HuH-7 (cell line): Measurements from ENCODE around the gene AOC2.

Experiments used
- DNase-seq: peaks from one replicate; pipeline ENCODE4 v3.0.0; 2011; ENCODE audit warnings: low spot score

The AOC2 gene, protein sequence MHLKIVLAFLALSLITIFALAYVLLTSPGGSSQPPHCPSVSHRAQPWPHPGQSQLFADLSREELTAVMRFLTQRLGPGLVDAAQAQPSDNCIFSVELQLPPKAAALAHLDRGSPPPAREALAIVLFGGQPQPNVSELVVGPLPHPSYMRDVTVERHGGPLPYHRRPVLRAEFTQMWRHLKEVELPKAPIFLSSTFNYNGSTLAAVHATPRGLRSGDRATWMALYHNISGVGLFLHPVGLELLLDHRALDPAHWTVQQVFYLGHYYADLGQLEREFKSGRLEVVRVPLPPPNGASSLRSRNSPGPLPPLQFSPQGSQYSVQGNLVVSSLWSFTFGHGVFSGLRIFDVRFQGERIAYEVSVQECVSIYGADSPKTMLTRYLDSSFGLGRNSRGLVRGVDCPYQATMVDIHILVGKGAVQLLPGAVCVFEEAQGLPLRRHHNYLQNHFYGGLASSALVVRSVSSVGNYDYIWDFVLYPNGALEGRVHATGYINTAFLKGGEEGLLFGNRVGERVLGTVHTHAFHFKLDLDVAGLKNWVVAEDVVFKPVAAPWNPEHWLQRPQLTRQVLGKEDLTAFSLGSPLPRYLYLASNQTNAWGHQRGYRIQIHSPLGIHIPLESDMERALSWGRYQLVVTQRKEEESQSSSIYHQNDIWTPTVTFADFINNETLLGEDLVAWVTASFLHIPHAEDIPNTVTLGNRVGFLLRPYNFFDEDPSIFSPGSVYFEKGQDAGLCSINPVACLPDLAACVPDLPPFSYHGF

DNA sequence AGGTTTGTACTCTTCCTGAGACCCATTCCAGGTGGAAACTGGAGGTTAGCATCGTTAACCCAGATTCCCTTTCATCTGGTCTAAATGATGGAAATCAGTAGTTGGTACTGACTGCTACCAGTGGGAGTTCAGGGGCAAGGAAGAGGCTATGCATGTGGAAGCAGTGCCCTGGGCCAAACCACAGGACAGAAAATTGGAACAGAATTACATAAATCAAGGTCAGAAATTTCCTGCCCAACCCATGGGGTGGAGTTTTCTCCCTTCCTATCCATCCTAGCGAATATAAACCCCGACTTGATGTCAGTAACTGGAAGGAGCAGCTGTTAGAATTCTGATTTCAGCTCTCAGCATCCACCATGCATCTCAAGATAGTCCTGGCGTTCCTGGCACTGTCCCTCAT is at the start of gene AOC2:
AOC2 (plus strand) TSS at position 310 of the 400 bp plus-strand sequence; CDS start at position 357, 47 bp downstream.
- no peak for DNase-seq

DNA sequence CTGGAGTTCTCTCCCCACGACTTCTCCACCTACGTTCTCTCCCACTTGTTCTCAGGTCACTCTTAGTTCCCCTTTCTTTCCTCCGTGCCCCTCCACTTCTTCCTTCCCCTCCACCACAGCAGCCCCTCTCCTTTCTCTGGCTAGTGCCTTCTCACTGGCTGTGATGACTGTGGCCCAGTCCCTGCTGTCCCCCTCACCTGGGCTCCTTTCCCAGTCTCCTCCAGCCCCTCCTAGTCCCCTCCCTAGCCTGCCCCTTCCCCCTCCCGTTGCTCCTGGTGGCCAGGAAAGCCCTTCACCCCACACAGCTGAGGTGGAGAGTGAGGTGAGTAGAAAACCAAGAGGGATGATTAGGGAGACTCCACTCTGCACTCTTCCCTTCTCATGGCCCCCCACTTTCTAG is 49.3 kb upstream of the AOC2 start:
- no peak for DNase-seq

DNA sequence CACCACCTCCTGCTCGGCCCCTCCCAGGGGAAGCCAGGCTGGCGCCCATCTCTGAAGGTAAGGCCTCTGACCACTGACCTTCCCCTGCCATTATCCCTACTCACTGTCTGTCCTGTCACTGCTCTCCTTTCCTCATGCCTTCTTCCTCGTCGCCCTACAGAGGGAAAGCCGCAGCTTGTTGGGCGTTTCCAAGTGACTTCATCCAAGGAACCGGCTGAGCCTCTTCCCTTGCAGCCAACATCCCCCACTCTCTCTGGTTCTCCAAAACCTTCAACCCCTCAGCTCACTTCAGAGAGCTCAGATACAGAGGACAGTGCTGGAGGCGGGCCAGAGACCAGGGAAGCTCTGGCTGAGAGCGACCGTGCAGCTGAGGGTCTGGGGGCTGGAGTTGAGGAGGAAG is 48.9 kb upstream of the AOC2 start:
- DNase-seq: no peak

DNA sequence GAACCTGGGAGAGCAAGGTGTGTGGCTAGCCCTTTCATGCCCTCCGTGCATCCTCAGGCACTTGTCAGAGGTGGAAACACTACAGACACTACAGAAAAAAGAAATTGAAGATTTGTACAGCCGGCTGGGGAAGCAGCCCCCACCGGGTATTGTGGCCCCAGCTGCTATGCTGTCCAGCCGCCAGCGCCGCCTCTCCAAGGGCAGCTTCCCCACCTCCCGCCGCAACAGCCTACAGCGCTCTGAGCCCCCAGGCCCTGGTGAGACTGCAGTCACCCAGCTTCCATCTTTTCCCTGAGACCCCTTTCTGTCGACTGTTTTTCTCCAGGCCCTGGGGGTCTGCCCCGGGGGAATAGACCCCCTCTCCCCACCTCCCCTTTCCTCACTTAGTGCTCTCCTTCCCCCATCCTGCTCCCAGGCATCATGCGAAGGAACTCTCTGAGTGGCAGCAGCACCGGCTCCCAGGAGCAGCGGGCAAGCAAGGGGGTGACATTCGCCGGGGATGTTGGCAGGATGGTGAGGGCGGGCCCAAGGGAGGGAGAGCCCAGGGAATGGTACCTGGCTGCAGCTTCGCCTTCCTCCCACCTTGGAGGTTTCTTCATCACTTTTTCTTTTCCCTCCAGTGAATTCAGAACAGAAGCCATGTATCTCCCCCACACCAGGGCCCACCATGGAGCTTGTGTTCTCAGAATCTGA is 48.2 kb upstream of the AOC2 start:
- DNase-seq: no peak

DNA sequence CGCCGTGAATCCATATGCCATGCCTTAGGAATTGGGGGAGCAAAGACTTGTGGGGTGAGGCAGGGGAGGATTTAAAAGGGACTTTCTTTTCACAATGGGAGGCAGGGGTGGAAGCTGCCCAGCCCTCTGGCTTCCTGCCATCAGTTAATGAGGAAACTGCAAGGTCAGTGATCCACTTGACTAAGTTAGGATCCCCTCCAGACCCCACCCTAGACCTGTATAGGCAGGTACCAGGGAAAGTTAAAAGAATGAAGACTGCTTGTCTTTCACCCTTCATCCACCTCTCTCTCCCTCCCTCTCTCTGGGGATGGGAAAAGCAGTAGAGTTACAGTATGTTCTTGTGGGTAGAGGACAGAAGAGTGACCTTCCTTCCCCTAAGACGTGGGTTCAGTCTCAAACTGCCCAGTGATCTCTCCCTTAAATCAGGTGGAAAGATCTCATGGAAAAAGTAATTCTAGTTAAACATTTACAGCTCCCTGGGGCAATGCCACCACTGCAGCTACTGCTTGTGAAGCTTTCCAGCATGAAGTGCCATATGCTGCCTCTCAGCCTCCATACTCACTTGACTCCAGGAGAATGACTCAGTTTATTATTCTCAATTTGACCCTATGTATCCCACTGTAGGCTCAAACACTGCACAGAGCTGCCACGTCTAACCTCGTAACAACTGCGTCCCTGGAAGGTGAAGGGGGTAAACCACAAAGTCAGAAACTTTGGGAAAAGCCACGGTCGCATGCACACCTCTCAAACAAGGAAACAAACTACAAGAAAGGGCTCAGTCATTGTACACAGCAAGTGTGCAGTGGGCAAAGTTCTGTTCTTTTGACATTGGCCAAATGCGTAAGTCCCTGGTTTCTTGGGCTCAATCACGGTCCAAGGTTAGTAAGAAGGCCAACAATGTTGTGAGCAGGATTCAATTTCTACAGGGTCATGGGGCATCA is 47.0 kb upstream of the AOC2 start:
- peak; percentile 48 for DNase-seq

DNA sequence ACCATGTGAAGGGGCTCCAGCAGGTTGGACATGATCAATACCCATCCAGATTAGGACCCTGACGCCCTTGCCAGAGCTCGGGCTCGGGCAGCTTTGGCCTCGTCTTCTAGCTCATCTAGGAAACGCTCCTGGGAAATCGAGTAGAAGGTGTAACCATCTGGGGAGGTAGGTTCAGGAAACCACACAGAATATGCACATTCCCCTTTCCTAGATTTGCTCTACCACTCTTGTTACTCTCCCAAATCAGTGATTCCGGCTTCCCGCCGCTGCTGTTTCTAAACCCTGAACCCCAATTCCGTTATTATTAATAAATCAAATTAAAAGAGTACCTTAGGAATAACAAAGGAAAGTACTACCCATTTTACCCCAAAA is 46.4 kb upstream of the AOC2 start:
- DNase-seq: no peak

DNA sequence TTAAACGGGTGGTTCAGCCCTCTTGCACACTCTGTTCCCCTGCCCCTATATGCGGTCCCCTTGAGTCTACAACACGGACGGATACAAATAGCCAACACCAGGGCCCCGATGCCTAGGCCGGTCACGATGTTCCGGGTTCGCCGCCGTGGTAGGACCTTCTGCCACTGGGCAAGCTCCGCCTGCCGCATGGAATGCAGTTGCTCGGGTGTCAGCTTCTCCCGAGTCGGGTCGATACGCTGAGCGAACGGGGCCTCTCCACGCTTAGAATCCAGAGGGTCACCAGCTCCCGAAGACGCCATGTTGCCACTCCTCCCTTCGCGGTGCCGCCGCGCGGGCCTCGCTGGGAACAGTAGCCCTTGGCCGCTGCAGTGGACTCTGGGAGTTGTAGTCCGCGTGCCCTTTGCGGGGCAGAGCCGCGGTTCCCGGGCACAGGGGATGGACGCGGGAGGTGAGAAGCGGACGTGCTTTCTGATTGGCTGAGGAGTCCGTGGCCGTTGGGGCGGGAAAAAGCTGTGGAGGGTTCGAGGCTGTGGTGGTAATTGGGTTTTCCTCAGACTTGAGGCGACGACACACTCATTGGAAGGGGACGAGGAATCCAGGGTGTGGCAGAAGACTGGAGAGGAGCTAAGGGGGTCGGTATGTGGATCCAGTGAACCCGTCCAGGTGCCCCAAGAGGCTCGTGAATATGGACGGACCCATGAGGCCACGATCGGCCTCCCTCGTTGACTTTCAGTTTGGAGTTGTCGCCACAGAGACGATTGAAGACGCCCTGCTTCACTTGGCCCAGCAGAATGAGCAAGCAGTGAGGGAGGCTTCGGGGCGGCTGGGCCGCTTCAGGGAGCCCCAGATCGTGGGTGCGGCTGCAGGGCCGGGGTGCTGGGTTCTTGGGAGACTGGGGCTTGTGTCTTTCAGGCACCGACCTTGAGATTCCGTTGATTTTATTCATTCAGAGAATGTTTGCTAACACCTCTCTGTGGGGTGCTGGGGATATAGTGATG is 45.7 kb upstream of the AOC2 start, which contains the start of the genes CNTD1 and COA3:
CNTD1 (plus strand) TSS at position 479 of the 998 bp plus-strand sequence; CDS start at position 686, 207 bp downstream.
COA3 (minus strand) TSS at position 322 of the 998 bp plus-strand sequence; CDS start at position 299, 23 bp downstream.
- peak; percentile 95 for DNase-seq

DNA sequence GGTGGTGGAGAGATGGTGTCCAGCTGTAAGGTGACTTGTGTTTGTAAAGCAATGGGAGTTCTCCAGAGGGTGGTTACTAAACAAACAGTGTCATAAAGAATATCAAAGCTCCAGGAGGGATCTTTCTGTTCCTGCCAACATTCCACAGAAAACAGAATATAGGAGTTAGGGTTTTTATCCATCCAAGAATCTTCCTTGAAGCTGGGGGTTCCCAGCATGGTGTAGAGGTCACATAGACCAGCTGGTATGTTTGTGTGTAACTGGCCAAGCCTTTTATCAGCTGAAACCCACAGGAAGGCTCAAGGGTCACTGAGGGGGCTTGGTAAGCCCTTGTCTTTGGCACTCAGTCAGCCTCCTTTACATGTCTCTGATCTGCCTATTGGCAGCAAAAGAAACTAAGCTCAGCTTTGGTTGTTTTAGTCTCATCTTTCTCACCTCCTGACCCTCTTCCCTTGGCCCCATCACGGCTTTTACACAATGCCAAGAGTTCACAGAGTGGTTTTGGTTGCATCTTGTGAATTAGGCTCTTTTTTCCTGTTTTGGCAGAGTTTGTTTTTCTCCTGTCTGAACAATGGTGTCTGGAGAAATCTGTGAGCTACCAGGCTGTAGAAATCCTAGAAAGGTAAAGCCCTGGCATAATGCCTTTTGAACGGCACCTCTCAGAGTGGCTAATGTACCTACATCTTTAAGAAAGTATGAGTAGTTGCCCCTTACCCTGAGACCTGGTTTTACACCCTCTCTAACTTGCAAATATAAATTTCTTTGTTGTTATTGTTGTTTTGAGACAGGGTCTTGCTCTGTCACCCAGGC is 41.1 kb upstream of the AOC2 start:
- no peak for DNase-seq

DNA sequence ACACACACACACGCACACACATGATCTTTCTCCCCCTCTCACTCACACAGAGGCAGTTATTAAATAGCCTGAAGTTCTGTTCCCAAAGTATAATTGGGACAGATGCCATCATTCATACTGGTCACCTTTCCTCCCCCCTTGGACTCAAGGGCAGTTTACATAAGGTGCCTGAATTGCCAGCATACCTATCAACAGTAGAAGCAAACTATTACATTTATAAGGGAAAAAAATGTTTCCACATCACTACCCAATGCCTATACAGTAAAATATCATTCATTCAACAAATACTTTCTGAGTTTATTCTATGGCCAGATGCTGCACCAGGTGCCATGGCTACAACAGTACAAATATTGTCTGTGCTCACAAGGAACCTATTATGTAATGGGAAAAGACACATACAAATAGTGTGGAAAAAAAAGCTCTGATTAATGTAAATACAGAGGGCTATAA is 39.4 kb upstream of the AOC2 start:
- DNase-seq: no peak

DNA sequence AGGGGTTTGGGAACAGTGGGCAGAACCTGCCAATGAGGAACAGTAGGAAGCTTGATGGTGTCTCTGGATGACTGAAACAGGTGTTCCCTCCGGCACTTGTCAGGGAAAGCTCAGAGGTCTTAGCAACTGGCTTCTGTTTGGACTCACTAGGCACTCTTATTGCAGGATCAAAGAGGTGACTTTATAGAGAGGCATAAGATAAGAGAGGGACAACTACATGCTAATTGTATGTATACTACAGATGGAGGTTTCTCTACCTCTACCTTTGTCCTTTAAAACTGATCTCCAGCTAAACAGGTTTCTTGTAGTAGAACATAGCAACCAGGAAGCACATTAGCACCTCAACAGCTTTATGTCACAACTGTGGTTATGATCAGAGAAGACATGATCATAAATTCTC is 38.1 kb upstream of the AOC2 start:
- DNase-seq: no peak

DNA sequence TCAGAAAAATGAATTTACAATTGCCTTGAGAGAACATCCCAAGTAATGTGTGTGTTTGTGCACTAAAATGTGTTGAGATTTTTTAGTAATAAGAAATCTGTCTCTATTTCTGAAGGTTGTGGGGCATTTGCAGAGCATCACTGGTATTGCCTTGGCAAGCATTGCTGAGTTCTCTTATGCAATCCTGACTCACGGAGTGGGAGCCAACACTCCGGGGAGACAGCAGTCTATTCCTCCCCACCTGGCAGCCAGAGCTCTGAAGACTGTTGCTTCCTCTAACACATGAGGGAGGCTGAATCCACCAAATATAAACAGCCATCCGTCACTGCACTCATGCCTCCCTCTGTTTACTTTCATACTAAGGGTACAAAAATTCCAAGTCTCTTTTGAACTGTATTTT is 35.1 kb upstream of the AOC2 start:
- DNase-seq: no peak

DNA sequence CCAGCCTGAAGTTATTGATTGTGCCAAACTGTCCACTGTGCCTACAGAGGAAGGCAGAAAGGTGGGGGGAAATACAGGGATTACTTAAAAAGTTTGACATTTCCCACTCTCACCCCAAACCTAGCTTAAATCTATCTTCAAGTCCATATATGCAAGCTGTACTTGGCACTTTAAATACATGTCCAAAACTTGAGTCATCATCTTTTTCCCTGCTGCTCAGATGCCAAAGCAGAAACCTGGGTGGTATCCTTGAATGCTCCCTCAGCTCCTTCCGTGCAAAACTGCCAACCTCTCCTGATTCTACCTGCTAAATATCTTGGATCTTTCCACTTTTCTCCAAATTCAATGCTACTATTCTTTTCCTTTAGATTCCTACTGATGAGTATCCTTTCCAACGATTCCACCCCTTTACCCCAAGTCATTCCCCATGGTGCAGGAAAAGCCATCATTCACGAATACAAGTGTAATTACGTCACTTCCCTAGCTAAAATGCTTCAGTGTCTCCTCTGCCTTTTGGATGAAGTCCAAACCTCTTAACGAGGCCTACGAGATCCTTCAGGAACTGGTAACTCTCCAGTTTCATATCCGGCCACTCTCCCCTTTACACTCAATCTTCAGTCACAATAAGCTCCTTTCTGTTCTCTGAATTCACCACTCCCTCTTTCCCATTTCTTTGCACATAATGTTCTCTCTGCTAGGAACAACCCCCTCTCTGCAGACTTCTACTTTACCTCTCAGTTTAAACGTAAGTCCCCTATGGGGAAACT is 29.6 kb upstream of the AOC2 start:
- DNase-seq: no peak

DNA sequence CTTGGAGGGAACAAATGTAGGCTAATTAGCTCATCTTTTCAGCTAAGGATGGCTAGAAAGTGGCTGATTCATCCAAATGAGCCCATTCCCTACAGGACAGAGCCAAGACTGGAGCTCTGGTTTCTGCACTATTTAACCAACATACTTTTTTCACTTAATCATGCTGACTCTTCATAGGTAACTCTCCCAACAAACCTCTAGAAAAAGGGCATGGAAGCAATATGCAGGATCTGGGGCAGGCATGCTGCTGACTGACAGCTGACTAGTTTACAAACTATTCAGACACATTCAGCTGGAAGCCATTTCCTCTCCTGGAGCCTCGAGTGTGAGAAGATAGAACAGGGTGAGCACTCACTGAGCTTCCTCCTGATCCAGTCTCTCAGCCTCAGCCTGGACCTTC is 26.5 kb upstream of the AOC2 start:
- no peak for DNase-seq

DNA sequence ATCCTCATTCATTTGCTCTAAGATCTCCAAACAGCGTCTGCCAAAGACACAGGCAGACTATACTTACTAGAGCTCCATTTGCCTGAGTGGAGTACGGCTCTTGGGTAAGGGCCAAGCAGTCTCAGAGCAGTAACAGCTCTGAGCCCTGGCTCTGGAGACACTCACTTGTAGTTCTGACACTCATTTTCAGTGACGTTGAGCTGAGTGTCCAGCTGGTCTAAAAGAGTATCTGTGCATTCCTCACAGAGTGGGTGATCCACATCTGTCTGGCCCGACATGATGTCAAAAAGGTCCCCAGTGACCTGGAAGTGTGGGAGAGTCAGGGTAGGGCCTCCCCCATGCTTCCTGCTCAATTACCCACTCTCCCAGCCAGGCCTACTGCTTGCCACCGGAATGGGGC is 26.0 kb upstream of the AOC2 start:
- no peak for DNase-seq

DNA sequence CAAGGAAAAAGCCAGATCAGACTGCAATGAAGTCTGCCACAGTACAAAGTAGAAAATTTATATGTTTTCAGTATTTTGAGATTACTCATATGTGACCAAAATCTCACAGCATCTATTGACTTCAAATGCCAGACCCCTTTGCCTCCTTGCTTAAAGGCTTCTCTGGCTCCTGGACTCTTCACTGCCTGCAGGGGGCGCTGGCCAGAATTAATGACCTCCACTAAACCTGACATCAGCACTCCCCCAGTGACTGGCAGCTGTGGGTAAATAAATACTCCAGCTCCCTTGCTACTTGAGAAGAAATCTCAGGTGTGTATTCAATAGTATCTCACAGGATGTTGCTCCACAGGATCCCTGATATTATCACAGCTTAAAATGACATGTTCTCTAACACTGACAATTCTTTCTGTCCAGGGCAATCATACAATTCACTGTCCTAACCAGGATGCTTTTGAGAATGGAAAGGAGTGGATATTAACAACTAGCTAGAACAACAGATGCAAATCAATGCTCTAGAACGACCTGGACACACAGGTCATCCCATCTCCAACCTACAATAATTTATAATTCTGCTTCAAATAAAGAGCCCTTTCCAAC is 24.3 kb upstream of the AOC2 start:
- DNase-seq: peak; percentile 71

DNA sequence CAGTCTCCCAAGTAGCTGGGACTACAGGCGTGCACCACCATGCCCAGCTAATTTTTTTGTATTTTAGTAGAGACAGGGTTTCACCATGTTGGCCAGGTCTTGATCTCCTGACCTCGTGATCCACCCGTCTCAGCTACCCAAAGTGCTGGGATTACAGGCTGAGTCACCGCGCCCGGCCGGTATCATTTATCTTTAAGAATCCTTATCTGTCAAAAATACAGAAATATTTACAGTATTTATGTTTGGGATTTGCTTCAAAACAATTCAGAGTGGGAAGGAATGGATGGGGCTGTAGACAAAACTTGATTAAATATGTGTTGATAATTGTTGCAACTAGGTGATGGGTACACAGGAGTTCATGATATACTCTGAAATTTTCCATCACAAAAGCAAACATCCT is 23.2 kb upstream of the AOC2 start:
- DNase-seq: no peak

DNA sequence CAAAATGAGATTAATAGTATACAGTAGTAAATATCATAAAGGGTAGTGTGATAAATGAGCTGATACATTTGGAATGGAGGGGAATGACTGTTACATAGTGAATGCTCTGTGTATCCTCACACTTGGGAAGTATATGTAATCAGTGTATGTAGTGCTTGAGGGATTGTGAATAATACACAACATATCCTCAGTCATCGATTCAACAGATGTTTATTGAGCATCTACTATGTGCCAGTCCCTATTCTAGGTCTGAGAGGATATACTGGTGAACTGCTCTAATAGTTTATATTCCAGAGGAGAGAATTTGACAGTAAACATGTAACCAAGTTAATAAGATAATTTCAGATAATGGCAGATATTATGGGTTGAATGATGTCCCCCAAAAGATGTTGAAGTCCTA is 16.9 kb upstream of the AOC2 start:
- DNase-seq: no peak

DNA sequence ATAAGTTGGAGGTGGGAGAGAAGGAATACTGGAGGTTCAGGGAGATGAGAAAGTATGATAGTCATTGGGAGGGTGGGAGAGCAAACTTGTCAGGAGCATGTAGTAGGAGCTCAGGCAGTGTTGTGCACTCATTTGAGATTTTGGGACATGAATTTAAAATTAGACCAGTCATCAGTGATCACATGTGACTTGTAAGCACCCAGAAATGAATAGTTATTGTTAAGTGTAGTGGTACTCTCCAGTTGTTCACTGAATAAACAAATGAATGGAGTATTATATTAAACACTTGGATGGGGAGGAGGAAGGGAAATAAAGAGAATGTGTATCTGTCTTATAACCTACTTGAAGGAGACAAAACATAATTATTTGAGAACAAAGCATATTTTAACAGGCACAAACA is 13.4 kb upstream of the AOC2 start:
- DNase-seq: no peak
